Calu3 (cell line): Measurements from ENCODE around the gene LCN1. TPM values are rescaled to one million over a fixed set of nuclear protein-coding genes. Genes with fewer than 3 reads are reported as not detected.

Experiments used
- BruUV-seq: library from RNA; stranded (reverse); fragments of 400-500 nt; replicated peaks from 2 replicates; lab custom pipeline; 2021; lab: Mats Ljungman, UMichigan
- CTCF ChIA-PET: fragments of 300-600 bp; sonication (Branson Sonifier 250); formaldehyde crosslinking; loops from one replicate; lab custom pipeline; 2022; ENCODE audit warnings: antibody characterized with exemption; lab: Charles Lee
- DNase-seq: peaks from one replicate; pipeline ENCODE4 v3.0.0; 2022
- H3K27ac Mint-ChIP-seq: one replicate; pipeline ENCODE4 v1.8.0; 2022; ENCODE audit warnings: mixed read lengths; ENCODE audit not compliant: unreplicated experiment
- H3K27me3 Mint-ChIP-seq: one replicate; pipeline ENCODE4 v1.8.0; 2022; ENCODE audit warnings: mixed read lengths; ENCODE audit not compliant: unreplicated experiment
- H3K36me3 Mint-ChIP-seq: one replicate; pipeline ENCODE4 v1.8.0; 2022; ENCODE audit warnings: mild to moderate bottlenecking, moderate library complexity, mixed read lengths; ENCODE audit not compliant: insufficient read depth, unreplicated experiment
- H3K4me1 Mint-ChIP-seq: one replicate; pipeline ENCODE4 v1.8.0; 2022; ENCODE audit warnings: mild to moderate bottlenecking, low read depth, mixed read lengths; ENCODE audit not compliant: unreplicated experiment
- H3K4me3 Mint-ChIP-seq: one replicate; pipeline ENCODE4 v1.8.0; 2022; ENCODE audit warnings: mild to moderate bottlenecking, low read depth, moderate library complexity, mixed read lengths; ENCODE audit not compliant: unreplicated experiment
- H3K9me3 Mint-ChIP-seq: one replicate; pipeline ENCODE4 v1.8.0; 2022; ENCODE audit warnings: low read depth, mixed read lengths; ENCODE audit not compliant: unreplicated experiment
- intact Hi-C: fragments of 100-400 bp; cut with micrococcal nuclease; formaldehyde crosslinking; loops from one replicate; pipeline ENCODE4 v1.10.0; 2022; ENCODE audit not compliant: unreplicated experiment
- total RNA-seq: library from RNA; stranded (reverse); gene quantifications from 2 replicates; pipeline ENCODE4 v1.2.3, GENCODE V29; 2022
- TF ChIP-seq, protein P1 (sequence below): fragments of 200-600 bp; IDR thresholded peaks from one replicate; pipeline ENCODE4 v1.8.0; 2022; ENCODE audit warnings: antibody characterized with exemption; ENCODE audit not compliant: unreplicated experiment

The LCN1 gene
- total RNA-seq, 1 experiment from 2014 or later: not detected

DNA sequence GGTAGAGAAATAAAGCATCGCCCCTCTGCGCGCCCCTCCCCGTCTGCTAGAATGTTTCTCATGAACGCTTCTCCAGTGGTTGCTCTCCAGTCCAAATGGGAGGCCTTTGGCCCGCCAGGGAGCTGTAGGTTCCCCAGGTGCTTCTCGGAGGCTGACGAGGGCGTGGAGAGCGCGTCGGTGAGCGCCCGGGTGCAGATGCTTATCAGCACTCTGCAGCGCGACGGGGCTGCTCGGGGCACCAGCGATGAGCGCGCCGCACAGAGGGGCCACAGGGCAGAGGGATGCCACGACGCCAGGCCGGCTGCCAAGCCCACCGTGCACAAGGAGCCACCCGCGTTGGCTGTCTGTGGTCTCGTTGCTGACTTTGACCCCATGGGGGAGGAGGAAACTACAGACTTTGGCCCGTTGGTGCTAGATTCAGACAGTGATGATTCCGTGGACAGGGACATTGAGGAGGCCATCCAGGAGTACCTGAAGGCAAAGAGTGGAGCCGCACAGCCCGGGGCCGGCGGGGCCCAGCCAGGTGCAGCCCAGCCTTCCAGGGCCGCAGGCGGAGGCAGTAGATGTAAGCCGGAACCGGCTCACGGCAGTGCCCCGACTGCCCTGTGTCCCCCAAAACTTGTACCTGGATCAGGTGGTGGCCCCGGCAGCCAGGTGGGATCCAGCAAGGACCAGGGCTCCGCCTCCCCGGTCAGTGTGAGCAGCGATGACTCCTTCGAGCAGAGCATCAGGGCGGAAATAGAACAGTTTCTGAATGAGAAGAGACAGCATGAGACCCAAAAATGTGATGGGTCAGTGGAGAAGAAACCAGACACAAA lies 36.6 kb upstream of the LCN1 start:
- intact Hi-C loops: no loop called here
- H3K9me3 Mint-ChIP-seq: no peaks in the 10 kb centered on the region

DNA sequence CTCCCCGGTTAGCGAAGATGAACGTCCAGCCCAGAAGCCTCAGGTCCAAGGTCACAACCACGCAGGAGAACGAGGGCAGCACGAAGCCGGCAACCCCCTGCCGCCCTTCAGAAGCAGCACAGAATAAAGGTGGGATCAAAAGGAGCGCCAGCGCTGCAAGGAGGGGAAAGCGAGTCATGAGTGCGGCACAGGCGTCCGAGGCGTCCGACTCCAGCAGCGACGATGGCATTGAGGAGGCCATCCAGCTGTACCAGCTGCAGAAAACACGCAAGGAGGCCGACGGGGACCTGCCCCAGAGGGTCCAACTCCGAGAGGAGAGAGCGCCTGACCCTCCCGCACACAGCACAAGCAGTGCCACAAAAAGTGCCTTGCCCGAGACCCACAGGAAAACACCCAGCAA lies 35.9 kb upstream of the LCN1 start:
- intact Hi-C loops: no loop called here
- no peak for DNase-seq
- no TSS peak for BruUV-seq
- TF ChIP-seq, protein P1, sequence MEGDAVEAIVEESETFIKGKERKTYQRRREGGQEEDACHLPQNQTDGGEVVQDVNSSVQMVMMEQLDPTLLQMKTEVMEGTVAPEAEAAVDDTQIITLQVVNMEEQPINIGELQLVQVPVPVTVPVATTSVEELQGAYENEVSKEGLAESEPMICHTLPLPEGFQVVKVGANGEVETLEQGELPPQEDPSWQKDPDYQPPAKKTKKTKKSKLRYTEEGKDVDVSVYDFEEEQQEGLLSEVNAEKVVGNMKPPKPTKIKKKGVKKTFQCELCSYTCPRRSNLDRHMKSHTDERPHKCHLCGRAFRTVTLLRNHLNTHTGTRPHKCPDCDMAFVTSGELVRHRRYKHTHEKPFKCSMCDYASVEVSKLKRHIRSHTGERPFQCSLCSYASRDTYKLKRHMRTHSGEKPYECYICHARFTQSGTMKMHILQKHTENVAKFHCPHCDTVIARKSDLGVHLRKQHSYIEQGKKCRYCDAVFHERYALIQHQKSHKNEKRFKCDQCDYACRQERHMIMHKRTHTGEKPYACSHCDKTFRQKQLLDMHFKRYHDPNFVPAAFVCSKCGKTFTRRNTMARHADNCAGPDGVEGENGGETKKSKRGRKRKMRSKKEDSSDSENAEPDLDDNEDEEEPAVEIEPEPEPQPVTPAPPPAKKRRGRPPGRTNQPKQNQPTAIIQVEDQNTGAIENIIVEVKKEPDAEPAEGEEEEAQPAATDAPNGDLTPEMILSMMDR: no peak
- H3K36me3 Mint-ChIP-seq: peaks cover 28% of the 10 kb centered on the region
- H3K27me3 Mint-ChIP-seq: no peaks in the 10 kb centered on the region
- H3K9me3 Mint-ChIP-seq: no peaks in the 10 kb centered on the region
- H3K4me3 Mint-ChIP-seq: no peak overlapping the region
- no peak overlapping the region for H3K27ac Mint-ChIP-seq
- CTCF ChIA-PET: interaction anchor here (0.6 kb wide), 1 partner anchor 50 kb away, joined by 3 read pairs; no protein-coding TSS in a partner anchor
- H3K4me1 Mint-ChIP-seq: no peaks in the 10 kb centered on the region

More for the DNA sequence above, 36.6 kb upstream of the LCN1 start:
- Mint-ChIP-seq H3K4me1 (no peaks in the 10 kb centered on the region), H3K4me3 (no peak overlapping the region), H3K27me3 (no peaks in the 10 kb centered on the region), H3K27ac (no peak overlapping the region), H3K36me3 (peaks cover 30% of the 10 kb centered on the region)
- TF ChIP-seq, protein P1: no peak
- CTCF ChIA-PET: interaction anchor here (0.6 kb wide), 1 partner anchor 116 kb away, joined by 5 read pairs; no protein-coding TSS in a partner anchor
- no TSS peak for BruUV-seq
- DNase-seq: no peak

DNA sequence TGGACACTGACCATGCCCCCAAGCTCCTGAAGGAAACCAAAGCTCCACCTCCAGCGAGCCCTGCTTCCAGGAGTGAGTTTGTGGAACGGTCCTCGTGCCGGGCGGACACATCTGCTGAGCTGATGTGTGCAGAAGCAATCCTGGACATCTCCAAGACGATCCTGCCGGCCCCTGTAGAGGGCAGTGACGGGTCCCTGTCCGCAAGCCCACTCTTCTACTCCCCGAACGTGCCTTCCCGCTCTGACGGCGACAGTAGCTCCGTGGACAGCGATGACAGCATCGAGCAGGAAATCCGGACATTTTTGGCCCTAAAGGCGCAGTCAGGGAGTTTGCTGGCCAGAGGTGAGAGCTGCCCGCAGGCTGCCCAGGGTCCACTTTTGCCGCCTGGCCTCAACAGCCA lies 35.4 kb upstream of the LCN1 start:
- TF ChIP-seq, protein P1: no peak
- BruUV-seq: no TSS peak
- Mint-ChIP-seq H3K27ac (no peak overlapping the region), H3K36me3 (peaks cover 23% of the 10 kb centered on the region), H3K9me3 (no peaks in the 10 kb centered on the region), H3K4me1 (no peaks in the 10 kb centered on the region), H3K27me3 (no peaks in the 10 kb centered on the region), H3K4me3 (no peak overlapping the region)
- CTCF ChIA-PET: interaction anchor here (0.6 kb wide), 1 partner anchor 49 kb away, joined by 3 read pairs; no protein-coding TSS in a partner anchor
- intact Hi-C loops: no loop called here
- DNase-seq: no peak

DNA sequence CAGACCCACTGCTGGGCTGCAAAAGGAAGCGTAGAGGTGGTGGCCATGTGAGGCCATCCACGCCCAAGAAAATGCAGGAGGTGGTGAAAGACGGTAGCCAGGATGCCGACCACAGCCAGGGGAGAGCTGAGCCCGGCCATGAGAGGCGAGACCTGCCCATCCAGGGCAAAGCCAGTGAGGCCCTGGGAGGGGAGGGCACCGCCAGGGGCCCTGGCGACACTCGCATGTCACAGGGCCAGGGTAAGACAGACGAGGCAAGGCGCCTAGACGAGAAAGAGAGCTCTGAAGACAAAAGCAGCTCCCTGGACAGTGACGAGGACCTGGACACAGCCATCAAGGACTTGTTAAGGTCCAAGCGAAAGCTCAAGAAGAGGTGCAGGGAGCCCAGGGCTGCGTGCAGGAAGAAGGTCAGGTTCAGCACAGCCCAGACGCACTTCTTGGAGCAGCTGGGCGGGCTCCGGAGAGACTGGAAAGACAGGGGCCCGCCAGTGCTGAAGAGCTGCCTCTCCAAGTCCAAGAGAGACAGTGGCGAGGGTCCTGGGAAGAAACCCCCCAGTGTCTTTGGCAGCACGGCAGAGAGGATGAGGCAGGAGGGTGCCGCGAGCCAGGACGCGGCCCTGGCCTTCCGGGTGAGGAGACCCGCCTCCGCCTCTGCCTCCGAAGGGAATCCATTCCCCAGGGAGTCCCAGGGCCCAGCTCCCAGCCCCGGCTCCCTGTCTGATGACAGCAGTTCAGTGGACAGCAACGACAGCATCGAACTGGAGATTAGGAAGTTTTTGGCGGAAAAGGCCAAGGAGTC lies 34.8 kb upstream of the LCN1 start:
- Mint-ChIP-seq H3K27ac (no peak overlapping the region), H3K4me1 (no peaks in the 10 kb centered on the region), H3K4me3 (no peak overlapping the region), H3K9me3 (no peaks in the 10 kb centered on the region), H3K27me3 (no peaks in the 10 kb centered on the region), H3K36me3 (peaks cover 21% of the 10 kb centered on the region)
- BruUV-seq: no TSS peak
- TF ChIP-seq, protein P1: no peak
- DNase-seq: no peak
- intact Hi-C loops: no loop called here
- CTCF ChIA-PET: interaction anchor here (0.6 kb wide), 1 partner anchor 49 kb away, joined by 3 read pairs; no protein-coding TSS in a partner anchor
